SU-DHL-6 (cell line): Measurements from ENCODE around the gene GOT2.

Source experiments
- EZH2phosphoT487 ChIP-seq: fragments of 200-600 bp; sonication (generic), shearing (Covaris generic); conservative IDR thresholded peaks from 2 replicates; pipeline ENCODE4 v1.6.1; 2018; ENCODE audit warnings: mild to moderate bottlenecking, antibody characterized with exemption, low read length, moderate library complexity, mixed read lengths
- TF ChIP-seq, protein P1 (sequence below): fragments of 200-600 bp; sonication (generic); IDR thresholded peaks from one replicate; pipeline ENCODE4 v1.5.1; 2017; ENCODE audit warnings: antibody characterized with exemption, mild to moderate bottlenecking, low read length, moderate library complexity; ENCODE audit not compliant: insufficient read depth, poor library complexity, severe bottlenecking

GRCh38 chr16:58658796-58659211, 75.3 kb downstream of the GOT2 start:
- TF ChIP-seq, protein P1, sequence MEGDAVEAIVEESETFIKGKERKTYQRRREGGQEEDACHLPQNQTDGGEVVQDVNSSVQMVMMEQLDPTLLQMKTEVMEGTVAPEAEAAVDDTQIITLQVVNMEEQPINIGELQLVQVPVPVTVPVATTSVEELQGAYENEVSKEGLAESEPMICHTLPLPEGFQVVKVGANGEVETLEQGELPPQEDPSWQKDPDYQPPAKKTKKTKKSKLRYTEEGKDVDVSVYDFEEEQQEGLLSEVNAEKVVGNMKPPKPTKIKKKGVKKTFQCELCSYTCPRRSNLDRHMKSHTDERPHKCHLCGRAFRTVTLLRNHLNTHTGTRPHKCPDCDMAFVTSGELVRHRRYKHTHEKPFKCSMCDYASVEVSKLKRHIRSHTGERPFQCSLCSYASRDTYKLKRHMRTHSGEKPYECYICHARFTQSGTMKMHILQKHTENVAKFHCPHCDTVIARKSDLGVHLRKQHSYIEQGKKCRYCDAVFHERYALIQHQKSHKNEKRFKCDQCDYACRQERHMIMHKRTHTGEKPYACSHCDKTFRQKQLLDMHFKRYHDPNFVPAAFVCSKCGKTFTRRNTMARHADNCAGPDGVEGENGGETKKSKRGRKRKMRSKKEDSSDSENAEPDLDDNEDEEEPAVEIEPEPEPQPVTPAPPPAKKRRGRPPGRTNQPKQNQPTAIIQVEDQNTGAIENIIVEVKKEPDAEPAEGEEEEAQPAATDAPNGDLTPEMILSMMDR = no peak
- no peak for TF ChIP-seq EZH2phosphoT487
